CD14-positive monocyte (primary cell): ENCODE results near the gene AGPAT2. TPM values are rescaled to one million over a fixed set of nuclear protein-coding genes. Genes with fewer than 3 reads are reported as not detected.
A peak's percentile ranks its signal among the peaks of the same experiment; 100 is the strongest.

ENCODE experiments used
- DNase-seq, 3 donors: peaks; one replicate each; pipeline ENCODE4 v3.0.0-alpha.2; 2011 to 2022
- H2AFZ ChIP-seq: 2 replicates; pipeline ENCODE4 v1.6.0; 2012; ENCODE audit warnings: mild to moderate bottlenecking, low read depth, low read length, inconsistent platforms; ENCODE audit not compliant: insufficient read depth, poor library complexity, severe bottlenecking
- H3K27ac ChIP-seq, 2 donors: 1 replicate in 1 of 2; 2 replicates in 1 of 2; pipeline ENCODE4 v1.5.1; 2012 to 2013; ENCODE audit warnings: low read length in 2 of 2, control low read depth in 1 of 2, inconsistent platforms in 1 of 2, low read depth in 1 of 2, mild to moderate bottlenecking in 1 of 2
- H3K27me3 ChIP-seq, 2 donors: one replicate each; pipeline versions ENCODE4 v1.6.0 to v1.6.1; 2011 to 2013; ENCODE audit warnings: low read length in 2 of 2; ENCODE audit not compliant: control insufficient read depth in 2 of 2, insufficient read depth in 2 of 2
- H3K36me3 ChIP-seq, 2 donors: replicated peaks in 1 of 2; 1 replicate in 1 of 2; 2 replicates in 1 of 2; pipeline versions ENCODE4 v1.5.1 to v1.6.1; 2012 to 2013; ENCODE audit warnings: low read length in 2 of 2, control low read depth in 1 of 2, inconsistent platforms in 1 of 2, mild to moderate bottlenecking in 1 of 2; ENCODE audit not compliant: insufficient read depth in 2 of 2, control insufficient read depth in 1 of 2
- H3K4me1 ChIP-seq, 2 donors: 1 replicate in 1 of 2; 2 replicates in 1 of 2; pipeline versions ENCODE4 v1.5.1 to v1.6.1; 2012 to 2013; ENCODE audit warnings: low read length in 2 of 2, control low read depth in 1 of 2, inconsistent platforms in 1 of 2, mild to moderate bottlenecking in 1 of 2, moderate library complexity in 1 of 2; ENCODE audit not compliant: insufficient read depth in 2 of 2, control insufficient read depth in 1 of 2
- H3K4me2 ChIP-seq: replicated peaks from 2 replicates; pipeline ENCODE3; 2012; ENCODE audit warnings: low read length, moderate library complexity, mild to moderate bottlenecking; ENCODE audit not compliant: poor library complexity, severe bottlenecking; ENCODE audit errors: extremely low read depth
- H3K4me3 ChIP-seq, 3 experiments: fragments of 200-600 bp in 1 of 3; sonication (generic) in 1 of 3; replicated peaks in 1 of 3; 1 replicate in 2 of 3; 2 replicates in 1 of 3; pipeline ENCODE4 v1.5.1; 2011 to 2013; ENCODE audit warnings: low read length in 3 of 3, mild to moderate bottlenecking in 3 of 3, control low read depth in 2 of 3, low read depth in 2 of 3, inconsistent platforms in 1 of 3, moderate library complexity in 1 of 3
- H3K79me2 ChIP-seq: 2 replicates; pipeline ENCODE4 v1.6.0; 2012; ENCODE audit warnings: mild to moderate bottlenecking, control low read depth, inconsistent platforms, low read length, moderate library complexity; ENCODE audit not compliant: insufficient read depth
- H3K9ac ChIP-seq: 2 replicates; pipeline ENCODE4 v1.6.0; 2017; ENCODE audit warnings: low read length, mild to moderate bottlenecking; ENCODE audit not compliant: insufficient read depth, poor library complexity, severe bottlenecking
- H3K9me3 ChIP-seq, 2 donors: replicated peaks in 1 of 2; 1 replicate in 1 of 2; 2 replicates in 1 of 2; pipeline versions ENCODE4 v1.5.1 to v1.6.1; 2012 to 2013; ENCODE audit warnings: low read length in 2 of 2, control low read depth in 1 of 2; ENCODE audit not compliant: control insufficient read depth in 1 of 2, insufficient read depth in 1 of 2
- H4K20me1 ChIP-seq: 2 replicates; pipeline ENCODE4 v1.6.0; 2012; ENCODE audit warnings: mild to moderate bottlenecking, low read length, control low read depth, moderate library complexity; ENCODE audit not compliant: insufficient read depth
- H3K27ac Mint-ChIP-seq, 7 donors: one replicate each; pipeline ENCODE4 v1.8.0; 2020; ENCODE audit warnings: mild to moderate bottlenecking in 7 of 7, mixed read lengths in 7 of 7, moderate library complexity in 6 of 7, inconsistent platforms in 2 of 7
- H3K27me3 Mint-ChIP-seq, 3 donors: one replicate each; pipeline ENCODE4 v1.8.0; 2021 to 2022; ENCODE audit warnings: low read depth in 3 of 3, mild to moderate bottlenecking in 3 of 3, mixed read lengths in 3 of 3, moderate library complexity in 3 of 3, inconsistent platforms in 1 of 3
- H3K36me3 Mint-ChIP-seq, 2 donors: one replicate each; pipeline ENCODE4 v1.8.0; 2020; ENCODE audit warnings: mixed read lengths in 2 of 2, inconsistent platforms in 1 of 2, mild to moderate bottlenecking in 1 of 2
- H3K4me1 Mint-ChIP-seq: one replicate; pipeline ENCODE4 v1.8.0; 2020; ENCODE audit warnings: mild to moderate bottlenecking, mixed read lengths
- H3K4me3 Mint-ChIP-seq, 2 donors: one replicate each; pipeline ENCODE4 v1.8.0; 2020; ENCODE audit warnings: mild to moderate bottlenecking in 2 of 2, mixed read lengths in 2 of 2, moderate library complexity in 1 of 2
- H3K9me3 Mint-ChIP-seq, 7 donors: one replicate each; pipeline ENCODE4 v1.8.0; 2020 to 2022; ENCODE audit warnings: mixed read lengths in 7 of 7, mild to moderate bottlenecking in 6 of 7, moderate library complexity in 6 of 7, inconsistent platforms in 2 of 7
- WGBS: methylation state at CpG from one replicate; pipeline ENCODE4 v1.1.5; 2013; ENCODE audit warnings: missing lambda C conversion rate; ENCODE audit not compliant: insufficient coverage; 5-methylcytosine and 5-hydroxymethylcytosine counted together
- intact Hi-C, 2 donors: fragments of 100-400 bp; cut with micrococcal nuclease; formaldehyde crosslinking; loops; one replicate each; pipeline versions ENCODE4 v1.15.0 to v1.15.1; 2023
- polyA plus RNA-seq, 3 donors: library from polyadenylated mRNA; depleted of rRNA in 1 of 3; unstranded in 2 of 3; stranded (reverse) in 1 of 3; fragments of 300-500 nt in 2 of 3; fragments of >200 nt in 1 of 3; fragmentation: Illumina TruSeq in 2 of 3; gene quantifications; 1 replicate in 2 of 3; 2 replicates in 1 of 3; pipeline ENCODE4 v1.2.3, GENCODE V29; 2012 to 2021
- TF ChIP-seq, protein P1 (sequence below): fragments of 200-600 bp; IDR thresholded peaks from one replicate; pipeline ENCODE4 v1.8.0; 2022; ENCODE audit warnings: antibody characterized with exemption, mild to moderate bottlenecking

The AGPAT2 gene
- polyA plus RNA-seq, 3 donors: 80.1 to 139 (median 116) TPM

- intact Hi-C loops: loop anchor here in 1 of 2 donors (5.0 kb wide), 1 partner anchor 51 kb away; no protein-coding TSS in a partner anchor
- 33% methylated on average over 12 of the region's 20 CpGs for WGBS
- Mint-ChIP-seq H3K27ac (peak overlapping the region; percentile 91 to 95 (median 93)), H3K4me1 (peaks cover 62% of the 10 kb centered on the region), H3K4me3 (peak overlapping the region in 1 of 2 donors; percentile 72), H3K27me3 (peaks cover 10 to 33% (median 20%) of the 10 kb centered on the region in 3 donors), H3K36me3 (peaks cover 0 to 2% of the 10 kb centered on the region in 2 donors), H3K9me3 (peaks cover 0 to 6% (median 0%) of the 10 kb centered on the region in 7 donors)
- H3K27me3 ChIP-seq: peaks cover 2 to 12% of the 10 kb centered on the region in 2 donors
- peaks cover 74 to 80% of the 10 kb centered on the region in 2 donors for H3K4me1 ChIP-seq
- H3K79me2 ChIP-seq: no peaks in the 10 kb centered on the region
- H3K36me3 ChIP-seq: no peaks in the 10 kb centered on the region
- H2AFZ ChIP-seq: no peak overlapping the region
- H3K9ac ChIP-seq: peak overlapping the region; percentile 55
- peak overlapping the region; percentile 60 for H3K4me2 ChIP-seq
- peak; percentile 76 to 90 (median 82) for DNase-seq
- no peaks in the 10 kb centered on the region for H4K20me1 ChIP-seq
- H3K4me3 ChIP-seq: peak overlapping the region in 1 of 3 experiments; percentile 40
- H3K9me3 ChIP-seq: no peaks in the 10 kb centered on the region
- H3K27ac ChIP-seq: peak overlapping the region; percentile 77 to 89
- TF ChIP-seq, protein P1, sequence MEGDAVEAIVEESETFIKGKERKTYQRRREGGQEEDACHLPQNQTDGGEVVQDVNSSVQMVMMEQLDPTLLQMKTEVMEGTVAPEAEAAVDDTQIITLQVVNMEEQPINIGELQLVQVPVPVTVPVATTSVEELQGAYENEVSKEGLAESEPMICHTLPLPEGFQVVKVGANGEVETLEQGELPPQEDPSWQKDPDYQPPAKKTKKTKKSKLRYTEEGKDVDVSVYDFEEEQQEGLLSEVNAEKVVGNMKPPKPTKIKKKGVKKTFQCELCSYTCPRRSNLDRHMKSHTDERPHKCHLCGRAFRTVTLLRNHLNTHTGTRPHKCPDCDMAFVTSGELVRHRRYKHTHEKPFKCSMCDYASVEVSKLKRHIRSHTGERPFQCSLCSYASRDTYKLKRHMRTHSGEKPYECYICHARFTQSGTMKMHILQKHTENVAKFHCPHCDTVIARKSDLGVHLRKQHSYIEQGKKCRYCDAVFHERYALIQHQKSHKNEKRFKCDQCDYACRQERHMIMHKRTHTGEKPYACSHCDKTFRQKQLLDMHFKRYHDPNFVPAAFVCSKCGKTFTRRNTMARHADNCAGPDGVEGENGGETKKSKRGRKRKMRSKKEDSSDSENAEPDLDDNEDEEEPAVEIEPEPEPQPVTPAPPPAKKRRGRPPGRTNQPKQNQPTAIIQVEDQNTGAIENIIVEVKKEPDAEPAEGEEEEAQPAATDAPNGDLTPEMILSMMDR: no peak
Observed at GRCh38 chr9:136697821-136698526, 10.7 kb upstream of the AGPAT2 start.

DNA sequence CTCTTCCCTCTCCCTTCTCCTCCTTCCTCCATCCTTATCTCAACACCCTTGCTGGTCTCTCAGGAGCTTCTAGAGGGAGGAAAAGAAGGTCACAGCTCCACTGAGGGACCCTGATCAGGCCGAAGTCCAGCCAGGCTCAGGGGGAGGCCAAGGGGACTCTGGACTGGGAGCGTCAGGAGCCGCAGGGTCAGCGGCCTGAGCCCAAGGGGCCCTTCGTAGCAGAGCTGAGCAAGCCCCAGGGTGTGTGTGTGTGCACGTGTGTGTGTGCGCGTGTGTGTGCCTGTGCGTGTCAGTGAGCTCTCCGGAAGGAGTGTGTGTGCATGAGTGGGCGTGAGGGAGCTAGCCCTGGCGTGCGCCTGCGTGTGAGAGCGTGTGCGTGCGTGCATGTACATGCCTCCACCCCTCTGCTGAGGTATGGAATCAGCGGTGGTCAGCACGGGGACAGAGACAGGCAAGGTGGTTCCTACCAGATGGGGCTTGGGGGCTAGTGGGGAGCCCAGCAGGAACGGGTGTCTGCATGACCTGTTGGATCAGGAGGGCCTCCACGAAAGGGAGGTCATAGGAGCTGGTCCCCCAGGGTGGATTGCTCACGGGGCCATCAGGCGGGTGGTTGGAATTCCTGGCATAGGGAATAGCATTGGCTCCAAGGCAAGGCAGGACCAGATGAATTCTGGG, 10.0 kb upstream of the AGPAT2 start:
- peaks cover 0 to 5% (median 0%) of the 10 kb centered on the region in 7 donors for H3K9me3 Mint-ChIP-seq
- Histone ChIP-seq H3K4me2 (peak overlapping the region; percentile 60), H3K9me3 (no peaks in the 10 kb centered on the region), H3K4me1 (peaks cover 73 to 78% of the 10 kb centered on the region in 2 donors), H4K20me1 (no peaks in the 10 kb centered on the region), H3K36me3 (no peaks in the 10 kb centered on the region), H3K4me3 (peak overlapping the region in 1 of 3 experiments; percentile 40), H3K79me2 (no peaks in the 10 kb centered on the region), H3K27me3 (peaks cover 2 to 12% of the 10 kb centered on the region in 2 donors), H2AFZ (no peak overlapping the region), H3K9ac (peak overlapping the region; percentile 55), H3K27ac (peak overlapping the region; percentile 77 to 89)
- 82% methylated on average over 23 of the region's 23 CpGs for WGBS
- peaks cover 60% of the 10 kb centered on the region for H3K4me1 Mint-ChIP-seq
- no peak for DNase-seq
- H3K27me3 Mint-ChIP-seq: peaks cover 9 to 27% (median 17%) of the 10 kb centered on the region in 3 donors
- intact Hi-C loops: loop anchor here in 1 of 2 donors (5.0 kb wide), 1 partner anchor 50 kb away; no protein-coding TSS in a partner anchor
- H3K27ac Mint-ChIP-seq: peak overlapping the region; percentile 91 to 95 (median 93)
- H3K4me3 Mint-ChIP-seq: peak overlapping the region in 1 of 2 donors; percentile 72
- TF ChIP-seq, protein P1: no peak
- peaks cover 0 to 2% of the 10 kb centered on the region in 2 donors for H3K36me3 Mint-ChIP-seq
